ENCODE measurements around the gene PAQR5. TPM values are rescaled to one million over a fixed set of nuclear protein-coding genes. Genes with fewer than 3 reads are reported as not detected.

PAQR5 gene
- total and polyA plus RNA-seq, 2 donors from 2014 or later = 32.7 to 51.3 TPM

GRCh38 chr15:69402816-69403215 is 104.1 kb downstream of the PAQR5 start:
- no peaks in the 10 kb centered on the region for H3K4me1 ChIP-seq (ENCODE audit: control insufficient read depth in 2 of 3, insufficient read depth in 2 of 3, low read depth in 1 of 3, low read length in 3 of 3)
- DNase-seq (no peak), FAIRE-seq (no peak)
- intact Hi-C loops (cut with DNase I) = no loop called here
- H3K27ac ChIP-seq (ENCODE audit: low read depth in 2 of 2, low read length in 2 of 2) = no peak overlapping the region
- peaks cover 0 to 37% (median 20%) of the 10 kb centered on the region in 3 donors for H3K36me3 ChIP-seq (ENCODE audit: control insufficient read depth in 2 of 3, insufficient read depth in 3 of 3, low read length in 3 of 3)
- no peak overlapping the region for H3K4me3 ChIP-seq (ENCODE audit: low read length in 3 of 3)
- H3K9ac ChIP-seq (ENCODE audit: low read length in 3 of 3) = no peak overlapping the region
- TF ChIP-seq, protein P1, sequence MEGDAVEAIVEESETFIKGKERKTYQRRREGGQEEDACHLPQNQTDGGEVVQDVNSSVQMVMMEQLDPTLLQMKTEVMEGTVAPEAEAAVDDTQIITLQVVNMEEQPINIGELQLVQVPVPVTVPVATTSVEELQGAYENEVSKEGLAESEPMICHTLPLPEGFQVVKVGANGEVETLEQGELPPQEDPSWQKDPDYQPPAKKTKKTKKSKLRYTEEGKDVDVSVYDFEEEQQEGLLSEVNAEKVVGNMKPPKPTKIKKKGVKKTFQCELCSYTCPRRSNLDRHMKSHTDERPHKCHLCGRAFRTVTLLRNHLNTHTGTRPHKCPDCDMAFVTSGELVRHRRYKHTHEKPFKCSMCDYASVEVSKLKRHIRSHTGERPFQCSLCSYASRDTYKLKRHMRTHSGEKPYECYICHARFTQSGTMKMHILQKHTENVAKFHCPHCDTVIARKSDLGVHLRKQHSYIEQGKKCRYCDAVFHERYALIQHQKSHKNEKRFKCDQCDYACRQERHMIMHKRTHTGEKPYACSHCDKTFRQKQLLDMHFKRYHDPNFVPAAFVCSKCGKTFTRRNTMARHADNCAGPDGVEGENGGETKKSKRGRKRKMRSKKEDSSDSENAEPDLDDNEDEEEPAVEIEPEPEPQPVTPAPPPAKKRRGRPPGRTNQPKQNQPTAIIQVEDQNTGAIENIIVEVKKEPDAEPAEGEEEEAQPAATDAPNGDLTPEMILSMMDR (IDR thresholded peaks at IDR 0.05; ENCODE audit: borderline replicate concordance, extremely low read depth, insufficient read depth) = no peak
- H3K27me3 ChIP-seq (ENCODE audit: control insufficient read depth, insufficient read depth, low read length) = no peaks in the 10 kb centered on the region
- no peaks in the 10 kb centered on the region for H3K9me3 ChIP-seq (ENCODE audit: control insufficient read depth in 2 of 3, insufficient read depth in 1 of 3, low read length in 3 of 3)

- FAIRE-seq = no peak
- no peaks in the 10 kb centered on the region for H3K27me3 ChIP-seq (ENCODE audit: control insufficient read depth, insufficient read depth, low read length)
- no peak overlapping the region for H3K4me3 ChIP-seq (ENCODE audit: low read length in 3 of 3)
- no peaks in the 10 kb centered on the region for H3K4me1 ChIP-seq (ENCODE audit: control insufficient read depth in 2 of 3, insufficient read depth in 2 of 3, low read depth in 1 of 3, low read length in 3 of 3)
- no peaks in the 10 kb centered on the region for H3K9me3 ChIP-seq (ENCODE audit: control insufficient read depth in 2 of 3, insufficient read depth in 1 of 3, low read length in 3 of 3)
- TF ChIP-seq, protein P1 (IDR thresholded peaks at IDR 0.05; ENCODE audit: borderline replicate concordance, extremely low read depth, insufficient read depth) = no peak
- H3K9ac ChIP-seq (ENCODE audit: low read length in 3 of 3) = no peak overlapping the region
- H3K27ac ChIP-seq (ENCODE audit: low read depth in 2 of 2, low read length in 2 of 2) = no peak overlapping the region
- no peak for DNase-seq
- H3K36me3 ChIP-seq (ENCODE audit: control insufficient read depth in 2 of 3, insufficient read depth in 3 of 3, low read length in 3 of 3) = peaks cover 0 to 30% (median 14%) of the 10 kb centered on the region in 3 donors
- intact Hi-C loops (cut with DNase I) = no loop called here
These were observed 104.9 kb downstream of the PAQR5 start for GRCh38 chr15:69403594-69403993.

GRCh38 chr15:69405110-69405509 is 106.4 kb downstream of the PAQR5 start:
- Histone ChIP-seq H3K4me1 (ENCODE audit: control insufficient read depth in 2 of 3, insufficient read depth in 2 of 3, low read depth in 1 of 3, low read length in 3 of 3) (no peaks in the 10 kb centered on the region), H3K27ac (ENCODE audit: low read depth in 2 of 2, low read length in 2 of 2) (no peak overlapping the region), H3K9me3 (ENCODE audit: control insufficient read depth in 2 of 3, insufficient read depth in 1 of 3, low read length in 3 of 3) (no peaks in the 10 kb centered on the region), H3K36me3 (ENCODE audit: control insufficient read depth in 2 of 3, insufficient read depth in 3 of 3, low read length in 3 of 3) (peaks cover 0 to 25% (median 5%) of the 10 kb centered on the region in 3 donors), H3K4me3 (ENCODE audit: low read length in 3 of 3) (no peak overlapping the region), H3K27me3 (ENCODE audit: control insufficient read depth, insufficient read depth, low read length) (no peaks in the 10 kb centered on the region), H3K9ac (ENCODE audit: low read length in 3 of 3) (no peak overlapping the region)
- DNase-seq (no peak), FAIRE-seq (no peak)
- TF ChIP-seq, protein P1 (IDR thresholded peaks at IDR 0.05; ENCODE audit: borderline replicate concordance, extremely low read depth, insufficient read depth) = no peak
- intact Hi-C loops (cut with DNase I) = no loop called here
